Thoracic aorta (tissue), 2 donors: Measurements from ENCODE around the gene LBHD2. TPM values are rescaled to one million over a fixed set of nuclear protein-coding genes. Genes with fewer than 3 reads are reported as not detected.
A peak's percentile ranks its signal among the peaks of the same experiment; 100 is the strongest.

Experiments
- ATAC-seq: fragments of 150-250 bp; one replicate; pipeline ENCODE4 v1.8.0; 2017; ENCODE audit warnings: low read depth; ENCODE audit not compliant: insufficient number of reproducible peaks, low FRiP score
- DNase-seq: peaks from one replicate; pipeline ENCODE4 v3.0.0-alpha.2; 2020; ENCODE audit warnings: low spot score
- H3K27ac ChIP-seq, 2 donors: fragments of 200-600 bp; sonication (generic); 1 replicate in 1 of 2; 2 replicates in 1 of 2; pipeline ENCODE4 v1.5.1; 2016; ENCODE audit warnings: mild to moderate bottlenecking in 2 of 2, moderate library complexity in 2 of 2
- H3K27me3 ChIP-seq: fragments of 200-600 bp; sonication (generic); replicated peaks from 2 replicates; pipeline ENCODE4 v1.6.0; 2016; ENCODE audit warnings: mild to moderate bottlenecking; ENCODE audit not compliant: insufficient read depth
- H3K36me3 ChIP-seq: fragments of 200-600 bp; sonication (generic); one replicate; pipeline ENCODE4 v1.5.1; 2016
- H3K4me1 ChIP-seq, 2 donors: fragments of 200-600 bp; sonication (generic); 1 replicate in 1 of 2; 2 replicates in 1 of 2; pipeline versions ENCODE4 v1.5.1 to v1.6.0; 2016; ENCODE audit warnings: low read depth in 2 of 2, mild to moderate bottlenecking in 1 of 2; ENCODE audit not compliant: control insufficient read depth in 1 of 2
- H3K4me3 ChIP-seq: fragments of 200-600 bp; sonication (generic); 2 replicates; pipeline ENCODE4 v1.5.1; 2016; ENCODE audit warnings: mild to moderate bottlenecking
- H3K9me3 ChIP-seq: fragments of 200-600 bp; sonication (generic); 2 replicates; pipeline ENCODE4 v1.5.1; 2016
- total RNA-seq, 2 donors: library from RNA; depleted of rRNA; stranded (reverse); fragments of >200 nt; gene quantifications; one replicate each; pipeline versions ENCODE4 v1.1.0 to v1.2.3, GENCODE V29; 2016
- TF ChIP-seq, protein P1 (sequence below): fragments of 200-600 bp; sonication (generic); IDR thresholded peaks from one replicate; pipeline ENCODE4 v1.5.1; 2019; ENCODE audit warnings: antibody characterized with exemption

The LBHD2 gene
- total RNA-seq, 2 donors from 2014 or later = not detected

DNA sequence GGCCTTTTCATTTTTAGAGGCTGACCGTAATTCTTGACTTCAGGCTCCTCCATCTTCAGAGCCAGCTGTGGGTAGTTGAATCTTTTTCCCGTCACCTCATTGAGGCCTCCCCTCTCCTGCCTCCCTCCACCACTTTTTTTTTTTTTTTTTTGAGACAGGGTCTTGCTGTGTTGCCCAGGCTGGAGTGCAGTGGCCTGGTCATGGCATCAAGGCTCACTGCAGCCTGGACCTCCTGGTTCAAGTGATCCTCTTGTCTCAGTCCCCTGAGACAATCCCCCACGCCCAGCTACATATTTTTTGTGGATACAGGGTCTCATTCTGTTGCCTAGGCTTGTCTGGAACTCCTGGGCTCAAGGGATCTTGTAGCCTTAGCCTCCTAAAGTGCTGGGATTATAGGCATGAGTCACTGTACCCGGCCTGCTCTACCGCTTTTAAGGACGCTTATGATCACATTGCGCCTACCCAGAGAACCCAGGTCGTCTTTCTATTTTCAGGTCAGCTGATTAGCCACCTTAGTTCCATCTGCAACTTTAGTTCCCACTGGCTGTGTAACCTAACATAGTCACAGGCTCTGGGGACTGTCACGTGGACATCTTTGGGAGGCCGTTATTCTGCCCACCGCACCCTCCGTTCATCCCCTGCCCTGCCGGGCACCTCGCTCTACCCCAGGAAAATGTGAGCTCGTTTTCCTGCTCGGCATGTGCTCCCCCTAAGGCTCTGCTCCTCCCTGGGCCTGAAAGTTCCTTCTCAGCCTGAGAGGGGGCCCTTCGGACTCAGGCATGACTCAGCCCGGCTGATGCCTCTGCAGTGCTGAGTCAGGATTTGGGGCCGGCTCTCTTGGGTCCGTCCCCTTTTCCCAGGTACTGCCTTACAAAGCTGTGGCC, 52.6 kb downstream of the LBHD2 start:
- Histone ChIP-seq H3K36me3 (no peaks in the 10 kb centered on the region), H3K27me3 (no peaks in the 10 kb centered on the region), H3K9me3 (no peaks in the 10 kb centered on the region), H3K27ac (no peak overlapping the region), H3K4me3 (no peak overlapping the region), H3K4me1 (peaks cover 6 to 14% of the 10 kb centered on the region in 2 donors)
- no peak for ATAC-seq
- DNase-seq = no peak
- TF ChIP-seq, protein P1, sequence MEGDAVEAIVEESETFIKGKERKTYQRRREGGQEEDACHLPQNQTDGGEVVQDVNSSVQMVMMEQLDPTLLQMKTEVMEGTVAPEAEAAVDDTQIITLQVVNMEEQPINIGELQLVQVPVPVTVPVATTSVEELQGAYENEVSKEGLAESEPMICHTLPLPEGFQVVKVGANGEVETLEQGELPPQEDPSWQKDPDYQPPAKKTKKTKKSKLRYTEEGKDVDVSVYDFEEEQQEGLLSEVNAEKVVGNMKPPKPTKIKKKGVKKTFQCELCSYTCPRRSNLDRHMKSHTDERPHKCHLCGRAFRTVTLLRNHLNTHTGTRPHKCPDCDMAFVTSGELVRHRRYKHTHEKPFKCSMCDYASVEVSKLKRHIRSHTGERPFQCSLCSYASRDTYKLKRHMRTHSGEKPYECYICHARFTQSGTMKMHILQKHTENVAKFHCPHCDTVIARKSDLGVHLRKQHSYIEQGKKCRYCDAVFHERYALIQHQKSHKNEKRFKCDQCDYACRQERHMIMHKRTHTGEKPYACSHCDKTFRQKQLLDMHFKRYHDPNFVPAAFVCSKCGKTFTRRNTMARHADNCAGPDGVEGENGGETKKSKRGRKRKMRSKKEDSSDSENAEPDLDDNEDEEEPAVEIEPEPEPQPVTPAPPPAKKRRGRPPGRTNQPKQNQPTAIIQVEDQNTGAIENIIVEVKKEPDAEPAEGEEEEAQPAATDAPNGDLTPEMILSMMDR = no peak

DNA sequence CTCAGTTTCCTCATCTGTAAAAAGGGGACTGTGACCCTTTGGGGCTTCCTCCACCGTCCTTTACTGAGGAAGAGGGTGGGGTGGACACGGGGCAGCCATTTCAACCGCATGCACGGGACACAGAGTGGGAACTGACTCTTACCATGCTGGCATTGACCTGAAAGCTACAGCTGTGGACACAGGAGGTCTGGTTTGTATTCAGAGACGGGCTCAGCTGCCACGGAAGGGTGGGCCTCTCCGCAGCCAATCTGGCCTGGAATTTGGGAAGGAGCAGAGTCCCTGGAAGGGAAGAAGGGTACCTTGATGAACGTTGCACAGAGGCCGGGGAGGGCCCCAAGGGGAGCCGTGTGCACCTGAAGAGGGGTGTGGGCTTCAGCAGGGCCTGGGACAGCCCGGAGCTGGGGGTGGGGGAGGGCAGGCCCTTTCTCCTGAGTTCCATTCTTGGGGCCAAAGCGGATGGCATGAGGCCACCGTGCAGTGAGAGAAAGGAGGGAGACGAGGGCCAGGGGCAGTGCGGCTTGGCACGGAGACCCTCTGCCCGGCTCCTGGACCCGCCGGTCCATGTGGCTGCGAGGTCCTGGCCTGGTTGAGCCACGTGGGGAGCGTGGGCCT, 53.8 kb downstream of the LBHD2 start:
- peak; percentile 7 for ATAC-seq
- no peaks in the 10 kb centered on the region for H3K9me3 ChIP-seq
- no peak overlapping the region for H3K4me3 ChIP-seq
- no peaks in the 10 kb centered on the region for H3K27me3 ChIP-seq
- TF ChIP-seq, protein P1 = no peak
- no peak for DNase-seq
- H3K36me3 ChIP-seq = no peaks in the 10 kb centered on the region
- no peak overlapping the region for H3K27ac ChIP-seq
- H3K4me1 ChIP-seq = peaks cover 6 to 14% of the 10 kb centered on the region in 2 donors

DNA sequence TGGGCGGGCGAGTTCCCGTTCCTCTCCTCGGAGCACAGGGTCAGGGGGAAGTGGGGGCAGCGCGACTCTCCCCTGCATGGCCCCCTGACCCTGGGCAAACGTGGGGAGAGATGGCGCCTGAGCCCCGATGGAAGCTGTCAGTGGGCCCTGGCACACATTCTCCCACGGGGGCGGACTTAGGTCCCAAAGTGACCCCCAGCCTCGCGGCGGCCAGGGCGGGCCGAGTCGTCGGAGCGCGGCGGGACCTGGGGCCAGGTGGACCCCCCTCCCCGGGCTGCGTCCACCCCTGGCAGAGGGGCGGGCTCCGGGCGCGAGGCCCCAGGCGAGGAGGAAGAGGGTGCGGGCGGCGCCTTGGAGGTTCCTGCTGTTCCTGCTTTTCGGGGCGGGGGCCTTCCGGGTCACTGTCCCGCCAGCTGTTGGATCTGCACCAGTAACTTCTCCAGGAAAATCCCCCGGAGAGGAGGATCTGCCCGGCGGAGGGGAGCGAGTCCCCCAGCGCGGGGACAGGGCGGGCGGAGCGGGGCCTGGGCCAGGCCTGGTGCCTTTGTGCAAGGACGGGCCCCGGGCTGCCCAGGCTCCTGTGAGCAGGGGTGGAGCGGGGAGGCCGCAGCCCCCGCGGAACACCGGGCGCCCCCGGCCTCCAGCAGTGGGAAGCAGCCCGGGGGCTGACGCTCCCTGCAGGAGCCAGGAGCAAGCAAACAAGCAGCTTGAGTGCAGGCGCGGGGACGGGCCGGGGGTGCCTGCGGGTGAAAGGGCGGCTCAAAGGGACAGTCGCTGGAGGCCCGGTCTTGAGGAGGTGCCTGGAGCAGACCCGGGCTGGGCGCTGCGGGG, 54.5 kb downstream of the LBHD2 start:
- Histone ChIP-seq H3K4me1 (peaks cover 6 to 14% of the 10 kb centered on the region in 2 donors), H3K4me3 (peak overlapping the region; percentile 40), H3K36me3 (no peaks in the 10 kb centered on the region), H3K9me3 (no peaks in the 10 kb centered on the region), H3K27ac (no peak overlapping the region), H3K27me3 (no peaks in the 10 kb centered on the region)
- TF ChIP-seq, protein P1 = no peak
- no peak for ATAC-seq
- DNase-seq = no peak

DNA sequence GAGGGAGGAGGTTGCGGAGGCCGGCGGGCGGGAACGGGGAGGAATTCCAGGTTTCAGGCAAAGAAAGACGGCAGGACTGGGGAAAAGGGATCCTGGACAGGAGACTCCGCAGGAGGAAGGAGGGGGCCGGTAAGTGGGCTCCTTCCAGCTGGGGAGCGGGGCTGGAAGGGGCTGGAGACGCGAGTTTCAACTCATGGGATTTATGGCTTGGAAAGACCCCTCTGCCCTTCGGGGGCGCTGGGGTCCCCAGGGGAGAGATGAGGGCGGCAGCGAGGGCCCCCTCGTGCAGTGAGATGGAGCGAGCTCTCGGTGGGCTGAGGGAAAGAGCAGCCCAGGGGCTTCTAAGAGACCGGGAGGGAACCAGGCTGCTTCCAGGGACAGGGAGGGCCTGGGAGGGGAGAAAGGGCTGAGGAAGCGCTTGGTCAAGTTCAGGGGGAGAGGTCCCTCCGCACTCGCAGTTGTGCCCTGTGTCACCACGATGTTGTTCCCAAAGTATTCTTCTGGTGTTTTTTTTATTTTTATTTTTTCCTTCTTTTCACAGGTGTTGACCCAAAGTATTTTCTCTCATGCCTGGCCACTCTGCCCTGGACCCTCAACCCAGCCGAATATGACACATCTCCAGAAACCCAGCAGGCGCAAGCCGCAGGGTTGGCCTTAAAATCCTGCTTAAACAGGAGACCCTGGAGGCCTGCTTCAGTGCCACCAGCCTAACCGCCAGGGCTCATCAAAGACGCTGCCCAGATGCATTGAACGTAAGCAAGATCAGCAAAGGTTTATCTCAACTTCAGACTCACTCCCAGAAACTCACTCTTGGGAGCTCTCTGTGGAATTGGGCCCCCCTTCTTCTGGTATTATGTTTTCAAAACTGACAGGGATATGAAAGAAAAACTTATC, 55.4 kb downstream of the LBHD2 start:
- no peak for ATAC-seq
- Histone ChIP-seq H3K4me3 (peak overlapping the region; percentile 40), H3K9me3 (no peaks in the 10 kb centered on the region), H3K27ac (no peak overlapping the region), H3K36me3 (no peaks in the 10 kb centered on the region), H3K4me1 (peaks cover 6 to 14% of the 10 kb centered on the region in 2 donors), H3K27me3 (no peaks in the 10 kb centered on the region)
- DNase-seq = no peak
- TF ChIP-seq, protein P1 = no peak

Other genes starting within 250 kb of the LBHD2 start
- 1 to 10 TPM in 1 of 2 donors, not detected in 1; 2.4 TPM for gene AMN, start 161.5 kb upstream of the LBHD2 start, total RNA-seq
- 100 to 1,000 TPM; 121 to 133 TPM for gene CDC42BPB, start 26.7 kb upstream of the LBHD2 start, total RNA-seq
- not detected for gene EXOC3L4, start 10.5 kb downstream of the LBHD2 start, total RNA-seq
- gene TNFAIP2, start 39.3 kb downstream of the LBHD2 start, total RNA-seq = 100 to 1,000 TPM; 135 to 228 TPM